Suprapubic skin (tissue), 4 donors: ENCODE data around the gene NXPE2.

Experiments used
- CTCF ChIP-seq, 2 donors: fragments of 200-600 bp in 1 of 2; fragments of 450-650 bp in 1 of 2; sonication (generic) in 1 of 2; IDR thresholded peaks; one replicate each; pipeline ENCODE4 v1.5.1; 2016 to 2019; ENCODE audit warnings: antibody characterized with exemption in 2 of 2, mild to moderate bottlenecking in 1 of 2, moderate library complexity in 1 of 2
- POLR2A ChIP-seq, 2 donors: fragments of 450-650 bp; IDR thresholded peaks; one replicate each; pipeline ENCODE4 v1.6.1; 2017; ENCODE audit warnings: antibody characterized with exemption in 2 of 2, mild to moderate bottlenecking in 2 of 2, moderate library complexity in 2 of 2
- POLR2AphosphoS5 ChIP-seq, 3 donors: sonication (generic); formaldehyde crosslinking; IDR thresholded peaks; one replicate each; pipeline ENCODE4 v1.6.1; 2017; ENCODE audit warnings: antibody characterized with exemption in 3 of 3

GRCh38 chr11:114678125-114679036 is at the start of gene NXPE2:
- no peak for TF ChIP-seq POLR2AphosphoS5 (IDR thresholded peaks at IDR 0.05)
- TF ChIP-seq CTCF (IDR thresholded peaks at IDR 0.05) = no peak
- TF ChIP-seq POLR2A (IDR thresholded peaks at IDR 0.05) = no peak
